IMR-90 (cell line): ENCODE results near the gene TUBGCP3. TPM values are rescaled to one million over a fixed set of nuclear protein-coding genes. Genes with fewer than 3 reads are reported as not detected.

Experiments used
- ATAC-seq: fragments of 200-7000 bp; cut with Tn5 transposase; 2 replicates; pipeline ENCODE4 v1.9.1; 2020; ENCODE audit warnings: low read depth, mild to moderate bottlenecking, moderate library complexity
- BruUV-seq: library from RNA; stranded (reverse); fragments of 400-500 nt; replicated peaks from 2 replicates; lab custom pipeline; 2021; lab: Mats Ljungman, UMichigan
- CTCF ChIA-PET: fragments of 300-600 bp; formaldehyde crosslinking; extraction: SDS; loops from one replicate; lab custom pipeline; 2021; ENCODE audit warnings: antibody characterized with exemption; lab: Yijun Ruan, JAX
- POLR2A ChIA-PET: fragments of 300-600 bp; sonication (Branson Sonifier 250); formaldehyde crosslinking; loops from one replicate; lab custom pipeline; 2022; ENCODE audit warnings: antibody characterized with exemption; ENCODE audit not compliant: unreplicated experiment; lab: Charles Lee
- DNase-seq: peaks from one replicate; pipeline ENCODE4 v3.0.0; 2013
- H2AFZ ChIP-seq: replicated peaks from 2 replicates; pipeline ENCODE3; 2013; ENCODE audit warnings: low read length, mild to moderate bottlenecking; ENCODE audit not compliant: poor library complexity
- H2AK5ac ChIP-seq: 2 replicates; pipeline ENCODE4 v1.6.1; 2013; ENCODE audit warnings: low read depth, low read length, inconsistent platforms
- H2AK9ac ChIP-seq: replicated peaks from 2 replicates; pipeline ENCODE3; 2013; ENCODE audit warnings: mild to moderate bottlenecking, low read depth, low read length, moderate library complexity; ENCODE audit not compliant: poor library complexity
- H2BK120ac ChIP-seq: 2 replicates; pipeline ENCODE4 v1.6.1; 2013; ENCODE audit warnings: low read depth, low read length, inconsistent platforms
- H2BK15ac ChIP-seq: 3 replicates; pipeline ENCODE4 v1.6.1; 2013; ENCODE audit warnings: low read depth, low read length, inconsistent platforms
- H2BK20ac ChIP-seq: 2 replicates; pipeline ENCODE4 v1.6.1; 2013; ENCODE audit warnings: low read depth, mild to moderate bottlenecking, inconsistent platforms, low read length, moderate library complexity
- H2BK5ac ChIP-seq: 2 replicates; pipeline ENCODE4 v1.6.1; 2013; ENCODE audit warnings: mild to moderate bottlenecking, low read depth, low read length, inconsistent platforms; ENCODE audit not compliant: poor library complexity, severe bottlenecking
- H3K14ac ChIP-seq: replicated peaks from 2 replicates; pipeline ENCODE4 v1.6.1; 2013; ENCODE audit warnings: low read depth, low read length, inconsistent platforms
- H3K18ac ChIP-seq: 2 replicates; pipeline ENCODE4 v1.6.1; 2013; ENCODE audit warnings: low read depth, low read length, control low read depth
- H3K23ac ChIP-seq: 2 replicates; pipeline ENCODE4 v1.6.1; 2013; ENCODE audit warnings: low read depth, low read length, inconsistent platforms
- H3K27ac ChIP-seq: 2 replicates; pipeline ENCODE4 v1.5.1; 2013; ENCODE audit warnings: mild to moderate bottlenecking, control low read depth, low read length; ENCODE audit not compliant: insufficient read depth
- H3K27me3 ChIP-seq: 2 replicates; pipeline ENCODE4 v1.6.1; 2013; ENCODE audit warnings: low read length; ENCODE audit not compliant: control insufficient read depth, insufficient read depth
- H3K36me3 ChIP-seq: 2 replicates; pipeline ENCODE4 v1.6.1; 2013; ENCODE audit warnings: low read length, mixed read lengths; ENCODE audit not compliant: control insufficient read depth, insufficient read depth
- H3K4ac ChIP-seq: 2 replicates; pipeline ENCODE4 v1.6.1; 2013; ENCODE audit warnings: low read depth, low read length, inconsistent platforms
- H3K4me1 ChIP-seq: 2 replicates; pipeline ENCODE4 v1.6.1; 2013; ENCODE audit warnings: low read length, mixed read lengths; ENCODE audit not compliant: control insufficient read depth, insufficient read depth
- H3K4me2 ChIP-seq: 2 replicates; pipeline ENCODE4 v1.6.1; 2013; ENCODE audit warnings: low read depth, mild to moderate bottlenecking, control low read depth, low read length, moderate library complexity
- H3K4me3 ChIP-seq: 2 replicates; pipeline ENCODE4 v1.5.1; 2013; ENCODE audit warnings: low read depth, mild to moderate bottlenecking, control low read depth, low read length, moderate library complexity; ENCODE audit not compliant: insufficient read depth
- H3K56ac ChIP-seq: 2 replicates; pipeline ENCODE4 v1.6.1; 2013; ENCODE audit warnings: low read length, inconsistent platforms; ENCODE audit not compliant: insufficient read depth; ENCODE audit errors: extremely low read depth
- H3K79me1 ChIP-seq, 2 experiments: 2 replicates each; pipeline ENCODE4 v1.6.1; 2013; ENCODE audit warnings: low read length in 2 of 2, inconsistent platforms in 1 of 2, low read depth in 1 of 2
- H3K9ac ChIP-seq: 2 replicates; pipeline ENCODE4 v1.6.1; 2013; ENCODE audit warnings: low read depth, low read length, control low read depth
- H3K9me1 ChIP-seq: 2 replicates; pipeline ENCODE4 v1.6.1; 2013; ENCODE audit warnings: low read length, inconsistent platforms; ENCODE audit not compliant: insufficient read depth
- H3K9me3 ChIP-seq: 2 replicates; pipeline ENCODE4 v1.6.1; 2013; ENCODE audit warnings: low read length; ENCODE audit not compliant: control insufficient read depth, insufficient read depth
- H4K20me1 ChIP-seq: 2 replicates; pipeline ENCODE4 v1.6.1; 2013; ENCODE audit warnings: low read length, inconsistent platforms; ENCODE audit not compliant: insufficient read depth
- H4K5ac ChIP-seq: 2 replicates; pipeline ENCODE4 v1.6.1; 2013; ENCODE audit warnings: mild to moderate bottlenecking, low read depth, low read length, control low read depth
- H4K8ac ChIP-seq, 2 experiments: 2 replicates each; pipeline ENCODE4 v1.6.1; 2013; ENCODE audit warnings: low read depth in 2 of 2, low read length in 2 of 2, control low read depth in 1 of 2, inconsistent platforms in 1 of 2
- H4K91ac ChIP-seq: 2 replicates; pipeline ENCODE4 v1.6.1; 2013; ENCODE audit warnings: low read depth, low read length, inconsistent platforms; ENCODE audit not compliant: insufficient read depth
- BHLHE40 ChIP-seq: fragments of 150-350 bp; IDR thresholded peaks from 2 replicates; pipeline ENCODE4 v1.6.1; 2016; ENCODE audit warnings: mild to moderate bottlenecking, low read depth, low read length
- CEBPB ChIP-seq: IDR thresholded peaks from 2 replicates; pipeline ENCODE4 v1.6.1; 2012; ENCODE audit warnings: low read depth, low read length, improper control_type of control experiment
- CHD1 ChIP-seq: IDR thresholded peaks from 2 replicates; pipeline ENCODE4 v1.6.1; 2012; ENCODE audit warnings: low read depth, low read length, improper control_type of control experiment
- FOS ChIP-seq: fragments of 150-350 bp; IDR thresholded peaks from 2 replicates; pipeline ENCODE4 v1.6.1; 2016; ENCODE audit warnings: low read depth, low read length
- MAFK ChIP-seq: IDR thresholded peaks from 2 replicates; pipeline ENCODE4 v1.6.1; 2012; ENCODE audit warnings: low read depth, low read length, improper control_type of control experiment
- MAZ ChIP-seq: IDR thresholded peaks from 2 replicates; pipeline ENCODE4 v1.6.1; 2012; ENCODE audit warnings: low read depth, mild to moderate bottlenecking, low read length, improper control_type of control experiment, moderate library complexity, borderline replicate concordance
- MXI1 ChIP-seq: IDR thresholded peaks from 2 replicates; pipeline ENCODE4 v1.6.1; 2012; ENCODE audit warnings: low read depth, mild to moderate bottlenecking, low read length, moderate library complexity, borderline replicate concordance
- NFE2L2 ChIP-seq: fragments of 150-350 bp; IDR thresholded peaks from 2 replicates; pipeline ENCODE4 v1.6.1; 2016; ENCODE audit warnings: low read depth, mild to moderate bottlenecking, low read length
- POLR2A ChIP-seq: IDR thresholded peaks from 2 replicates; pipeline ENCODE4 v1.6.1; 2012; ENCODE audit warnings: mild to moderate bottlenecking, low read depth, low read length
- RAD21 ChIP-seq: IDR thresholded peaks from 2 replicates; pipeline ENCODE4 v1.6.1; 2012; ENCODE audit warnings: low read length, improper control_type of control experiment
- RCOR1 ChIP-seq: IDR thresholded peaks from 2 replicates; pipeline ENCODE4 v1.6.1; 2012; ENCODE audit warnings: mild to moderate bottlenecking, low read length, improper control_type of control experiment; ENCODE audit not compliant: insufficient replicate concordance
- RFX5 ChIP-seq: IDR thresholded peaks from 2 replicates; pipeline ENCODE4 v1.8.0; 2012; ENCODE audit warnings: low read depth, mild to moderate bottlenecking, low read length, moderate library complexity
- SMC3 ChIP-seq: fragments of 150-350 bp; IDR thresholded peaks from 2 replicates; pipeline ENCODE4 v1.6.1; 2016; ENCODE audit warnings: low read depth, mild to moderate bottlenecking, antibody characterized with exemption, low read length, moderate library complexity
- WGBS, 2 experiments: methylation state at CpG; one replicate each; pipeline versions ENCODE4 v1.1.5 to v1.1.7; 2013; ENCODE audit warnings: missing lambda C conversion rate in 2 of 2; ENCODE audit not compliant: insufficient read length in 1 of 2; ENCODE audit errors: extremely low coverage in 2 of 2; 5-methylcytosine and 5-hydroxymethylcytosine counted together
- dilution Hi-C: fragments of 300-500 bp; cut with HindIII; formaldehyde crosslinking; loops from one replicate; pipeline ENCODE4 v1.14.3; 2018; ENCODE audit warnings: low sequenced_read_pairs; ENCODE audit not compliant: unreplicated experiment
- in situ Hi-C: fragments of 300-500 bp; cut with MboI; formaldehyde crosslinking; loops from 3 replicates; pipeline ENCODE4 v1.14.3; 2019; ENCODE audit warnings: low sequenced_read_pairs, inconsistent platforms, mixed read lengths
- intact Hi-C: fragments of 100-400 bp; cut with micrococcal nuclease; formaldehyde crosslinking; loops from 2 replicates; pipeline ENCODE4 v1.10.0; 2022
- polyA plus RNA-seq, 3 experiments: library from polyadenylated mRNA; depleted of rRNA; stranded (reverse); fragments of >200 nt; gene quantifications; 2 replicates each; pipeline ENCODE4 v1.2.3, GENCODE V29; 2012; ENCODE audit warnings: low replicate concordance in 1 of 3
- total RNA-seq: library from RNA; depleted of rRNA; stranded (reverse); fragments of >200 nt; gene quantifications from 2 replicates; pipeline ENCODE4 v1.2.3, GENCODE V29; 2012
- TF ChIP-seq, protein P1 (sequence below): fragments of 150-350 bp; IDR thresholded peaks from 2 replicates; pipeline ENCODE4 v1.6.1; 2016; ENCODE audit warnings: low read depth, mild to moderate bottlenecking, low read length, moderate library complexity, borderline replicate concordance
- TF ChIP-seq, protein P2 (sequence below): fragments of 150-350 bp; IDR thresholded peaks from 2 replicates; pipeline ENCODE4 v1.6.1; 2017; ENCODE audit warnings: mild to moderate bottlenecking, antibody characterized with exemption, low read length, low read depth
- TF ChIP-seq, protein P3 (sequence below): conservative IDR thresholded peaks from 2 replicates; pipeline ENCODE4 v1.5.1; 2012; ENCODE audit warnings: mild to moderate bottlenecking, low read depth, low read length, improper control_type of control experiment

TUBGCP3 gene
- total and polyA plus RNA-seq, 2 of the 4 experiments (the other 2 are of a cell fraction) = 16.0 to 17.8 TPM

DNA sequence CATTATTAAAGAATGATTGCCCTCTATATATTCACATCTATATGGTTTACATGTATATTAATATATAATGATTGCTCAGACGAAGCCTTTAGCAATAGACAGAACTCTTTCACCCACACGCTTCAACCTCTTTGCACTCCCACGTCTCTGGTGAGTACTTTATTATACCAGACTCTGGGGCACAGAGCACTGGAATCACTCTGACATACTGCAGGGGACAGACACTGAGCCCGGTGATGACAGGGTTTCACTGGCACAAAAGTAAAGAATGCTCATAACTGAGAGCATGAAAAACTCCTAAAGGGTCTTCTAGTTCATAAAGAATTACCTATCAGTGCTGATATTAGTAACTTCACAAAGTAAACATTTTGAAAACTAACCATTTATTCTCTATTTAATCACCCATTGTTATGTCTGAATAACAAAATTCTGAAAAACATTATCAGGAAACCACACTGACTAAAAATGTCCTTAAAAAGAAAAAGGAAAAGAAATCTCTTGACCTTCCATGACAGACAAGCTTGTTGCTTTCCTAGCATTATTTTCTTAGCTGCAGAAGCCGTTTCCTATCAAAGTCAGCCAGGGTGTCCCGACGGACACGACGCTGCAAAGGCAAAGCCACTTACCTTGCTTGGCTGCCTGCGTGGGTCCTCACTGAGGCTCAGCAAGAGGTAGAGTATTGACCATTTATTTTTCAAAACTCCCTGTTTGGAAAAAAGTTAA is 29.1 kb downstream of the TUBGCP3 start:
- no CpG with 5 or more reads among the region's 10 CpGs for WGBS, 2 experiments
- dilution Hi-C loops = no loop called here
- Histone ChIP-seq H3K14ac (no peak overlapping the region), H2AFZ (no peak overlapping the region), H2BK5ac (no peak overlapping the region), H2AK9ac (no peak overlapping the region), H3K27me3 (no peaks in the 10 kb centered on the region), H3K79me1 (peaks cover 21 to 32% of the 10 kb centered on the region in 2 experiments), H2AK5ac (no peak overlapping the region), H3K9ac (no peak overlapping the region), H4K91ac (no peak overlapping the region), H3K4ac (no peak overlapping the region), H4K5ac (no peak overlapping the region), H3K36me3 (peaks cover 37% of the 10 kb centered on the region), H3K9me1 (peaks cover 9% of the 10 kb centered on the region), H3K9me3 (no peaks in the 10 kb centered on the region), H3K4me3 (no peak overlapping the region), H4K20me1 (peaks cover 9% of the 10 kb centered on the region), H4K8ac (no peak overlapping the region), H3K56ac (no peak overlapping the region), H3K27ac (no peak overlapping the region), H3K4me1 (no peaks in the 10 kb centered on the region), H3K4me2 (no peak overlapping the region), H2BK20ac (no peak overlapping the region), H3K18ac (no peak overlapping the region), H3K23ac (no peak overlapping the region), H2BK120ac (no peak overlapping the region), H2BK15ac (no peak overlapping the region)
- no TSS peak for BruUV-seq
- CTCF ChIA-PET = no interaction called here
- TF ChIP-seq, protein P1, sequence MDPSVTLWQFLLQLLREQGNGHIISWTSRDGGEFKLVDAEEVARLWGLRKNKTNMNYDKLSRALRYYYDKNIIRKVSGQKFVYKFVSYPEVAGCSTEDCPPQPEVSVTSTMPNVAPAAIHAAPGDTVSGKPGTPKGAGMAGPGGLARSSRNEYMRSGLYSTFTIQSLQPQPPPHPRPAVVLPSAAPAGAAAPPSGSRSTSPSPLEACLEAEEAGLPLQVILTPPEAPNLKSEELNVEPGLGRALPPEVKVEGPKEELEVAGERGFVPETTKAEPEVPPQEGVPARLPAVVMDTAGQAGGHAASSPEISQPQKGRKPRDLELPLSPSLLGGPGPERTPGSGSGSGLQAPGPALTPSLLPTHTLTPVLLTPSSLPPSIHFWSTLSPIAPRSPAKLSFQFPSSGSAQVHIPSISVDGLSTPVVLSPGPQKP = no peak
- TF ChIP-seq RFX5 (no peak), RCOR1 (no peak), FOS (no peak), MXI1 (no peak), NFE2L2 (no peak), CHD1 (no peak), RAD21 (no peak), MAFK (no peak), MAZ (no peak), SMC3 (no peak), CEBPB (no peak), BHLHE40 (no peak), POLR2A (no peak)
- TF ChIP-seq, protein P2, sequence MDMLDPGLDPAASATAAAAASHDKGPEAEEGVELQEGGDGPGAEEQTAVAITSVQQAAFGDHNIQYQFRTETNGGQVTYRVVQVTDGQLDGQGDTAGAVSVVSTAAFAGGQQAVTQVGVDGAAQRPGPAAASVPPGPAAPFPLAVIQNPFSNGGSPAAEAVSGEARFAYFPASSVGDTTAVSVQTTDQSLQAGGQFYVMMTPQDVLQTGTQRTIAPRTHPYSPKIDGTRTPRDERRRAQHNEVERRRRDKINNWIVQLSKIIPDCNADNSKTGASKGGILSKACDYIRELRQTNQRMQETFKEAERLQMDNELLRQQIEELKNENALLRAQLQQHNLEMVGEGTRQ = no peak
- TF ChIP-seq, protein P3, sequence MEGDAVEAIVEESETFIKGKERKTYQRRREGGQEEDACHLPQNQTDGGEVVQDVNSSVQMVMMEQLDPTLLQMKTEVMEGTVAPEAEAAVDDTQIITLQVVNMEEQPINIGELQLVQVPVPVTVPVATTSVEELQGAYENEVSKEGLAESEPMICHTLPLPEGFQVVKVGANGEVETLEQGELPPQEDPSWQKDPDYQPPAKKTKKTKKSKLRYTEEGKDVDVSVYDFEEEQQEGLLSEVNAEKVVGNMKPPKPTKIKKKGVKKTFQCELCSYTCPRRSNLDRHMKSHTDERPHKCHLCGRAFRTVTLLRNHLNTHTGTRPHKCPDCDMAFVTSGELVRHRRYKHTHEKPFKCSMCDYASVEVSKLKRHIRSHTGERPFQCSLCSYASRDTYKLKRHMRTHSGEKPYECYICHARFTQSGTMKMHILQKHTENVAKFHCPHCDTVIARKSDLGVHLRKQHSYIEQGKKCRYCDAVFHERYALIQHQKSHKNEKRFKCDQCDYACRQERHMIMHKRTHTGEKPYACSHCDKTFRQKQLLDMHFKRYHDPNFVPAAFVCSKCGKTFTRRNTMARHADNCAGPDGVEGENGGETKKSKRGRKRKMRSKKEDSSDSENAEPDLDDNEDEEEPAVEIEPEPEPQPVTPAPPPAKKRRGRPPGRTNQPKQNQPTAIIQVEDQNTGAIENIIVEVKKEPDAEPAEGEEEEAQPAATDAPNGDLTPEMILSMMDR = no peak
- no peak for DNase-seq
- no peak for ATAC-seq
- in situ Hi-C loops = no loop called here
- POLR2A ChIA-PET = no interaction called here
- intact Hi-C loops = no loop called here
